ENCODE measurements around the gene EIF6.

The EIF6 gene

GRCh38 chr20:35307666-35308653 is 23.4 kb upstream of the EIF6 start:
- H3K27me3 ChIP-seq (replicated peaks; ENCODE audit: control insufficient read depth, insufficient read depth, low read length) = no peaks in the 10 kb centered on the region
- H3K4me3 ChIP-seq (replicated peaks; ENCODE audit: low read depth, low read length) = no peak overlapping the region
- no peak for TF ChIP-seq CTCF (IDR thresholded peaks at IDR 0.05; ENCODE audit: insufficient read depth, low read length, poor library complexity, severe bottlenecking)
- DNase-seq (ENCODE audit: extremely low read depth, insufficient read length) = no peak
- H3K36me3 ChIP-seq (ENCODE audit: control insufficient read depth, insufficient read depth, low read length) = peaks cover 14% of the 10 kb centered on the region

GRCh38 chr20:35306931-35307517 is 22.5 kb upstream of the EIF6 start:
- Histone ChIP-seq H3K36me3 (ENCODE audit: control insufficient read depth, insufficient read depth, low read length) (peaks cover 15% of the 10 kb centered on the region), H3K27me3 (replicated peaks; ENCODE audit: control insufficient read depth, insufficient read depth, low read length) (no peaks in the 10 kb centered on the region), H3K4me3 (replicated peaks; ENCODE audit: low read depth, low read length) (no peak overlapping the region)
- DNase-seq (ENCODE audit: extremely low read depth, insufficient read length) = no peak
- TF ChIP-seq CTCF (IDR thresholded peaks at IDR 0.05; ENCODE audit: insufficient read depth, low read length, poor library complexity, severe bottlenecking) = peak; percentile 70

- TF ChIP-seq CTCF (IDR thresholded peaks at IDR 0.05; ENCODE audit: insufficient read depth, low read length, poor library complexity, severe bottlenecking) = no peak
- Histone ChIP-seq H3K4me3 (replicated peaks; ENCODE audit: low read depth, low read length) (no peak overlapping the region), H3K36me3 (ENCODE audit: control insufficient read depth, insufficient read depth, low read length) (peaks cover 15% of the 10 kb centered on the region), H3K27me3 (replicated peaks; ENCODE audit: control insufficient read depth, insufficient read depth, low read length) (no peaks in the 10 kb centered on the region)
- DNase-seq (ENCODE audit: extremely low read depth, insufficient read length) = no peak
Measured at GRCh38 chr20:35305682-35306556, 21.3 kb upstream of the EIF6 start.

GRCh38 chr20:35304956-35305355 is 20.4 kb upstream of the EIF6 start:
- H3K4me3 ChIP-seq (replicated peaks; ENCODE audit: low read depth, low read length) = no peak overlapping the region
- DNase-seq (ENCODE audit: extremely low read depth, insufficient read length) = no peak
- no peaks in the 10 kb centered on the region for H3K27me3 ChIP-seq (replicated peaks; ENCODE audit: control insufficient read depth, insufficient read depth, low read length)
- H3K36me3 ChIP-seq (ENCODE audit: control insufficient read depth, insufficient read depth, low read length) = peaks cover 15% of the 10 kb centered on the region
- no peak for TF ChIP-seq CTCF (IDR thresholded peaks at IDR 0.05; ENCODE audit: insufficient read depth, low read length, poor library complexity, severe bottlenecking)

GRCh38 chr20:35303735-35304491 is 19.3 kb upstream of the EIF6 start:
- peak; percentile 96 for TF ChIP-seq CTCF (IDR thresholded peaks at IDR 0.05; ENCODE audit: insufficient read depth, low read length, poor library complexity, severe bottlenecking)
- H3K27me3 ChIP-seq (replicated peaks; ENCODE audit: control insufficient read depth, insufficient read depth, low read length) = no peaks in the 10 kb centered on the region
- peak; percentile 70 for DNase-seq (ENCODE audit: extremely low read depth, insufficient read length)
- peaks cover 15% of the 10 kb centered on the region for H3K36me3 ChIP-seq (ENCODE audit: control insufficient read depth, insufficient read depth, low read length)
- no peak overlapping the region for H3K4me3 ChIP-seq (replicated peaks; ENCODE audit: low read depth, low read length)
